Ishikawa (cell line): Measurements from ENCODE around the gene PFN2.

Experiments used
- EP300 ChIP-seq: IDR thresholded peaks from 2 replicates; pipeline ENCODE4 v1.6.1; 2012; ENCODE audit warnings: borderline replicate concordance
- RAD21 ChIP-seq: IDR thresholded peaks from 2 replicates; pipeline ENCODE4 v1.6.1; 2012; ENCODE audit warnings: low read depth
- TEAD4 ChIP-seq: IDR thresholded peaks from 2 replicates; pipeline ENCODE4 v1.6.1; 2012
- TF ChIP-seq, protein P1 (sequence below): IDR thresholded peaks from 2 replicates; pipeline ENCODE4 v1.6.1; 2012; ENCODE audit warnings: low read depth, mild to moderate bottlenecking

DNA sequence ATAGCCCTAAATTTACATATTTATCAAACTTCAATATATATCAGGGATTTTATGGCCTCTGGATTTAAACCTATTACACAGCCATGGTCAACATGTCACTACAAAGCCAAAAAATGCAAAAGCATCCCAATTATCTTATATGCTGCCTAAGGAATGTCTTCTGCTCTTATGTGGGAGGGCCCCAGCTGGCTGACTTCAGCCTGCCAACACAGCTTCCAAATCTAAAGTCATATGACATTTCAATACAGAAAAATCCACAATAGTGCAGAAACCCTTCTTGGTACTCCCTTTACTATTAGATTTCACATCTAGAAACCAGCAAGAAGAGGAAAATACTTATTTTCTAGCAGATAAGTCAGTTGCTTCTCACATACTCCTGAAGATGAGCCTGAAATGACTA lies 6.4 kb downstream of the PFN2 start:
- TF ChIP-seq EP300: no peak
- TF ChIP-seq RAD21: no peak
- TF ChIP-seq TEAD4: no peak
- TF ChIP-seq, protein P1, sequence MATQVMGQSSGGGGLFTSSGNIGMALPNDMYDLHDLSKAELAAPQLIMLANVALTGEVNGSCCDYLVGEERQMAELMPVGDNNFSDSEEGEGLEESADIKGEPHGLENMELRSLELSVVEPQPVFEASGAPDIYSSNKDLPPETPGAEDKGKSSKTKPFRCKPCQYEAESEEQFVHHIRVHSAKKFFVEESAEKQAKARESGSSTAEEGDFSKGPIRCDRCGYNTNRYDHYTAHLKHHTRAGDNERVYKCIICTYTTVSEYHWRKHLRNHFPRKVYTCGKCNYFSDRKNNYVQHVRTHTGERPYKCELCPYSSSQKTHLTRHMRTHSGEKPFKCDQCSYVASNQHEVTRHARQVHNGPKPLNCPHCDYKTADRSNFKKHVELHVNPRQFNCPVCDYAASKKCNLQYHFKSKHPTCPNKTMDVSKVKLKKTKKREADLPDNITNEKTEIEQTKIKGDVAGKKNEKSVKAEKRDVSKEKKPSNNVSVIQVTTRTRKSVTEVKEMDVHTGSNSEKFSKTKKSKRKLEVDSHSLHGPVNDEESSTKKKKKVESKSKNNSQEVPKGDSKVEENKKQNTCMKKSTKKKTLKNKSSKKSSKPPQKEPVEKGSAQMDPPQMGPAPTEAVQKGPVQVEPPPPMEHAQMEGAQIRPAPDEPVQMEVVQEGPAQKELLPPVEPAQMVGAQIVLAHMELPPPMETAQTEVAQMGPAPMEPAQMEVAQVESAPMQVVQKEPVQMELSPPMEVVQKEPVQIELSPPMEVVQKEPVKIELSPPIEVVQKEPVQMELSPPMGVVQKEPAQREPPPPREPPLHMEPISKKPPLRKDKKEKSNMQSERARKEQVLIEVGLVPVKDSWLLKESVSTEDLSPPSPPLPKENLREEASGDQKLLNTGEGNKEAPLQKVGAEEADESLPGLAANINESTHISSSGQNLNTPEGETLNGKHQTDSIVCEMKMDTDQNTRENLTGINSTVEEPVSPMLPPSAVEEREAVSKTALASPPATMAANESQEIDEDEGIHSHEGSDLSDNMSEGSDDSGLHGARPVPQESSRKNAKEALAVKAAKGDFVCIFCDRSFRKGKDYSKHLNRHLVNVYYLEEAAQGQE: no peak
